PC-9 (cell line): ENCODE measurements around the gene MAGT1. TPM values are rescaled to one million over a fixed set of nuclear protein-coding genes. Genes with fewer than 3 reads are reported as not detected.

Experiments used
- BruUV-seq: library from RNA; stranded (reverse); fragments of 400-500 nt; replicated peaks from 2 replicates; lab custom pipeline; 2021; lab: Mats Ljungman, UMichigan
- CTCF ChIA-PET: fragments of 300-600 bp; sonication (Branson Sonifier 250); formaldehyde crosslinking; loops from one replicate; lab custom pipeline; 2022; ENCODE audit warnings: antibody characterized with exemption; lab: Charles Lee
- POLR2A ChIA-PET: fragments of 300-600 bp; sonication (Branson Sonifier 250); formaldehyde crosslinking; loops from one replicate; lab custom pipeline; 2022; ENCODE audit warnings: antibody characterized with exemption; ENCODE audit not compliant: unreplicated experiment; lab: Charles Lee
- DNase-seq, 2 experiments: peaks; one replicate each; pipeline versions ENCODE4 v3.0.0 to v3.0.0-alpha.2; 2015 to 2022; ENCODE audit warnings: mixed read lengths in 1 of 2
- H2AFZ ChIP-seq: fragments of 200-600 bp; sonication (generic); 2 replicates; pipeline ENCODE4 v1.8.1; 2017; ENCODE audit warnings: antibody characterized with exemption
- H3F3A ChIP-seq: fragments of 200-600 bp; sonication (generic); 2 replicates; pipeline ENCODE4 v1.8.1; 2017; ENCODE audit warnings: antibody characterized with exemption, mild to moderate bottlenecking, low read depth; ENCODE audit not compliant: insufficient read depth
- H3K27ac ChIP-seq: fragments of 200-600 bp; sonication (generic); 2 replicates; pipeline ENCODE4 v1.6.1; 2016; ENCODE audit warnings: mixed run types
- H3K27me3 ChIP-seq: fragments of 200-600 bp; sonication (generic); 2 replicates; pipeline ENCODE4 v1.6.1; 2016; ENCODE audit warnings: low read depth, mixed run types; ENCODE audit not compliant: insufficient read depth
- H3K36me3 ChIP-seq: fragments of 200-600 bp; sonication (generic); 2 replicates; pipeline ENCODE4 v1.6.1; 2016; ENCODE audit warnings: low read depth, mixed run types
- H3K4me1 ChIP-seq: fragments of 200-600 bp; sonication (generic); replicated peaks from 2 replicates; pipeline ENCODE4 v1.6.1; 2016; ENCODE audit warnings: mixed run types; ENCODE audit not compliant: insufficient read depth
- H3K4me2 ChIP-seq: fragments of 200-600 bp; sonication (generic); 2 replicates; pipeline ENCODE4 v1.6.1; 2017; ENCODE audit warnings: mixed run types
- H3K4me3 ChIP-seq: fragments of 200-600 bp; sonication (generic); 2 replicates; pipeline ENCODE4 v1.6.1; 2016; ENCODE audit warnings: mixed run types
- H3K79me2 ChIP-seq: fragments of 200-600 bp; sonication (generic); 2 replicates; pipeline ENCODE4 v1.6.1; 2017; ENCODE audit warnings: low read depth, mixed run types
- H3K9me2 ChIP-seq: fragments of 200-600 bp; sonication (generic); 2 replicates; pipeline ENCODE4 v1.8.1; 2017; ENCODE audit warnings: mild to moderate bottlenecking; ENCODE audit not compliant: insufficient read depth
- H3K9me3 ChIP-seq: fragments of 200-600 bp; sonication (generic); 2 replicates; pipeline ENCODE4 v1.8.1; 2016; ENCODE audit warnings: low read depth; ENCODE audit not compliant: insufficient read depth
- H4K20me1 ChIP-seq: fragments of 200-600 bp; sonication (generic); 2 replicates; pipeline ENCODE4 v1.8.1; 2017; ENCODE audit not compliant: insufficient read depth
- CTCF ChIP-seq: fragments of 200-600 bp; sonication (generic); conservative IDR thresholded peaks from 2 replicates; pipeline ENCODE4 v1.6.1; 2017; ENCODE audit warnings: mixed run types, antibody characterized with exemption, mild to moderate bottlenecking, moderate library complexity
- EZH2 ChIP-seq: fragments of 200-600 bp; sonication (generic); IDR thresholded peaks from 2 replicates; pipeline ENCODE4 v1.8.0; 2017; ENCODE audit warnings: antibody characterized with exemption, low read depth
- intact Hi-C: fragments of 100-400 bp; cut with micrococcal nuclease; formaldehyde crosslinking; loops from one replicate; pipeline ENCODE4 v1.10.0; 2022; ENCODE audit not compliant: unreplicated experiment
- total RNA-seq: library from RNA; stranded (reverse); gene quantifications from 2 replicates; pipeline ENCODE4 v1.2.3, GENCODE V29; 2021

Gene MAGT1
- total RNA-seq, 1 experiment from 2014 or later, result 68.2 TPM

GRCh38 chrX:77820091-77820727, 75.0 kb downstream of the MAGT1 start:
- POLR2A ChIA-PET, result no interaction called here
- no peaks in the 10 kb centered on the region for H3K79me2 ChIP-seq
- intact Hi-C loops, result no loop called here
- no peak for DNase-seq
- no peak for TF ChIP-seq CTCF
- no peak for TF ChIP-seq EZH2
- H3K4me2 ChIP-seq, result no peak overlapping the region
- H3F3A ChIP-seq, result no peaks in the 10 kb centered on the region
- no peaks in the 10 kb centered on the region for H3K4me1 ChIP-seq
- H4K20me1 ChIP-seq, result no peaks in the 10 kb centered on the region
- H2AFZ ChIP-seq, result no peak overlapping the region
- H3K27ac ChIP-seq, result no peak overlapping the region
- no peaks in the 10 kb centered on the region for H3K9me2 ChIP-seq
- no peak overlapping the region for H3K4me3 ChIP-seq
- CTCF ChIA-PET, result no interaction called here
- BruUV-seq, result no TSS peak
- H3K27me3 ChIP-seq, result no peaks in the 10 kb centered on the region
- H3K36me3 ChIP-seq, result no peaks in the 10 kb centered on the region
- H3K9me3 ChIP-seq, result no peaks in the 10 kb centered on the region

- Histone ChIP-seq H3F3A (no peaks in the 10 kb centered on the region), H3K9me2 (no peaks in the 10 kb centered on the region), H2AFZ (no peak overlapping the region), H3K4me3 (no peak overlapping the region), H3K9me3 (no peaks in the 10 kb centered on the region), H3K27me3 (no peaks in the 10 kb centered on the region), H4K20me1 (no peaks in the 10 kb centered on the region), H3K4me1 (no peaks in the 10 kb centered on the region), H3K36me3 (no peaks in the 10 kb centered on the region), H3K27ac (no peak overlapping the region), H3K79me2 (no peaks in the 10 kb centered on the region), H3K4me2 (no peak overlapping the region)
- intact Hi-C loops, result no loop called here
- TF ChIP-seq EZH2, result no peak
- no peak for TF ChIP-seq CTCF
- ChIA-PET POLR2A (no interaction called here), CTCF (no interaction called here)
- BruUV-seq, result no TSS peak
- no peak for DNase-seq
These were observed 81.0 kb downstream of the MAGT1 start for GRCh38 chrX:77814210-77814609.

GRCh38 chrX:77802201-77802600, 93.0 kb downstream of the MAGT1 start:
- no peaks in the 10 kb centered on the region for H3F3A ChIP-seq
- TF ChIP-seq CTCF (no peak), EZH2 (no peak)
- DNase-seq, result no peak
- no peak overlapping the region for H2AFZ ChIP-seq
- H3K9me3 ChIP-seq, result no peaks in the 10 kb centered on the region
- ChIA-PET CTCF (no interaction called here), POLR2A (no interaction called here)
- H3K4me2 ChIP-seq, result no peak overlapping the region
- H3K4me1 ChIP-seq, result no peaks in the 10 kb centered on the region
- intact Hi-C loops, result no loop called here
- no peaks in the 10 kb centered on the region for H3K9me2 ChIP-seq
- no peak overlapping the region for H3K27ac ChIP-seq
- H3K36me3 ChIP-seq, result no peaks in the 10 kb centered on the region
- no peaks in the 10 kb centered on the region for H4K20me1 ChIP-seq
- no peak overlapping the region for H3K4me3 ChIP-seq
- H3K27me3 ChIP-seq, result no peaks in the 10 kb centered on the region
- H3K79me2 ChIP-seq, result no peaks in the 10 kb centered on the region
- no TSS peak for BruUV-seq
